HG03521 (cell line): ENCODE results near the gene ABCA8.
A peak's percentile ranks its signal among the peaks of the same experiment; 100 is the strongest.
"Not testable (repeated sequence)": the region's sequence is repeated elsewhere in the genome, so short reads cannot be mapped to it uniquely, and the experiment has no call there.

ENCODE experiments used
- ATAC-seq: cut with Tn5 transposase; IDR thresholded peaks from one replicate; pipeline ENCODE4 v1.9.1; 2021; ENCODE audit warnings: mild to moderate bottlenecking, moderate library complexity; ENCODE audit not compliant: unreplicated experiment

The ABCA8 gene, protein sequence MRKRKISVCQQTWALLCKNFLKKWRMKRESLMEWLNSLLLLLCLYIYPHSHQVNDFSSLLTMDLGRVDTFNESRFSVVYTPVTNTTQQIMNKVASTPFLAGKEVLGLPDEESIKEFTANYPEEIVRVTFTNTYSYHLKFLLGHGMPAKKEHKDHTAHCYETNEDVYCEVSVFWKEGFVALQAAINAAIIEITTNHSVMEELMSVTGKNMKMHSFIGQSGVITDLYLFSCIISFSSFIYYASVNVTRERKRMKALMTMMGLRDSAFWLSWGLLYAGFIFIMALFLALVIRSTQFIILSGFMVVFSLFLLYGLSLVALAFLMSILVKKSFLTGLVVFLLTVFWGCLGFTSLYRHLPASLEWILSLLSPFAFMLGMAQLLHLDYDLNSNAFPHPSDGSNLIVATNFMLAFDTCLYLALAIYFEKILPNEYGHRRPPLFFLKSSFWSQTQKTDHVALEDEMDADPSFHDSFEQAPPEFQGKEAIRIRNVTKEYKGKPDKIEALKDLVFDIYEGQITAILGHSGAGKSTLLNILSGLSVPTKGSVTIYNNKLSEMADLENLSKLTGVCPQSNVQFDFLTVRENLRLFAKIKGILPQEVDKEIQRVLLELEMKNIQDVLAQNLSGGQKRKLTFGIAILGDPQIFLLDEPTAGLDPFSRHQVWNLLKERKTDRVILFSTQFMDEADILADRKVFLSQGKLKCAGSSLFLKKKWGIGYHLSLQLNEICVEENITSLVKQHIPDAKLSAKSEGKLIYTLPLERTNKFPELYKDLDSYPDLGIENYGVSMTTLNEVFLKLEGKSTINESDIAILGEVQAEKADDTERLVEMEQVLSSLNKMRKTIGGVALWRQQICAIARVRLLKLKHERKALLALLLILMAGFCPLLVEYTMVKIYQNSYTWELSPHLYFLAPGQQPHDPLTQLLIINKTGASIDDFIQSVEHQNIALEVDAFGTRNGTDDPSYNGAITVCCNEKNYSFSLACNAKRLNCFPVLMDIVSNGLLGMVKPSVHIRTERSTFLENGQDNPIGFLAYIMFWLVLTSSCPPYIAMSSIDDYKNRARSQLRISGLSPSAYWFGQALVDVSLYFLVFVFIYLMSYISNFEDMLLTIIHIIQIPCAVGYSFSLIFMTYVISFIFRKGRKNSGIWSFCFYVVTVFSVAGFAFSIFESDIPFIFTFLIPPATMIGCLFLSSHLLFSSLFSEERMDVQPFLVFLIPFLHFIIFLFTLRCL (N-terminal part only)

DNA sequence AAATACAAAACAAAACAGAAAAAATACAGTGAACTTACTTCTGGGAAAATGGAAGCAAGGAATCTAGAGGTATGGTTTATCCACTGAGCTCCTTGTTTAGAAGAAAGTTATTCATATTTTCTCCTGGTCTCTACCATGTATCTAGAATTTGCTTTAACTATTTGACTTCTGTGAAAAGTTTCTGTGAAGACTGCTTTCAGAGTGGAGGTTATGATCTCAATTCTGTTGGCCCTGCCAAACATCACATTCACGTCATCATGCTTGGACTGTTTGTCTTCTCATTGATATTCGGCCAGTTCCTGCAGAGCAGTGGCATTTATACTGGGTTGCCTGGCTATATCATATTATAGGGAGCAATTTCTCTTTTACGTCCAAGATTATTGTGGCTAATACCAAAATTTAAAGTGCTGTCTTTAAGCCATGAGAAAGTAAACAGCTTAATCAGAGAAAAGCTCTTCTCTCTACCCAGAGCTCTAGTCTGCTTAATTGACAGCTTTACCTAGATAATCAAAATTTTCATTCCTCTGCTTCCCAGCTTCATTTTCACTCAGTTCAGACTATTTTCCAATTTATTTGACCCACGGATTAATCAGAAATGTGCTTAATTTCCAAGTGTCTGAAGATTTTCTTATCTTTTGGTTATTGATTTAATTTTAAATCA, at the start of gene ABCA8:
Gene ABCA8 (minus strand): TSS at position 212 of the 661 bp plus-strand sequence. CDS start 13,358 bp downstream, outside the sequence.
- ATAC-seq = no peak

DNA sequence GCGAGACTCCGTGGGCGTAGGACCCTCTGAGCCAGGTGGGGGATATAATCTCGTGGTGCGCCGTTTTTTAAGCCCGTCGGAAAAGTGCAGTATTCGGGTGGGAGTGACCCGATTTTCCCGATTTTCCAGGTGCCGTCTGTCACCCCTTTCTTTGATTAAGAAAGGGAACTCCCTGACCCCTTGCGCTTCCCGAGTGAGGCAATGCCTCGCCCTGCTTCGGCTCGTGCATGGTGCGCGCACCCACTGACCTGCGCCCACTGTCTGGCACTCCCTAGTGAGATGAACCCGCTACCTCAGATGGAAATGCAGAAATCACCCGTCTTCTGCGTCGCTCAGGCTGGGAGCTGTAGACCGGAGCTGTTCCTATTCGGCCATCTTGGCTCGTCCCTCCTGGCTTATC, 49.6 kb upstream of the ABCA8 start:
- ATAC-seq = not testable (repeated sequence)

DNA sequence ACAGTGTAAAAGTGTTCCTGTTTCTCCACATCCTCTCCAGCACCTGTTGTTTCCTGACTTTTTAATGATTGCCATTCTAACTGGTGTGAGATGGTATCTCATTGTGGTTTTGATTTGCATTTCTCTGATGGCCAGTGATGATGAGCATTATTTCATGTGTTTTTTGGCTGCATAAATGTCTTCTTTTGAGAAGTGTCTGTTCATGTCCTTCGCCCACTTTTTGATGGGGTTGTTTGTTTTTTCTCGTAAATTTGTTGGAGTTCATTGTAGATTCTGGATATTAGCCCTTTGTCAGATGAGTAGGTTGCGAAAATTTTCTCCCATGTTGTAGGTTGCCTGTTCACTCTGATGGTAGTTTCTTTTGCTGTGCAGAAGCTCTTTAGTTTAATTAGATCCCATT, 44.6 kb upstream of the ABCA8 start:
- not testable (repeated sequence) for ATAC-seq

DNA sequence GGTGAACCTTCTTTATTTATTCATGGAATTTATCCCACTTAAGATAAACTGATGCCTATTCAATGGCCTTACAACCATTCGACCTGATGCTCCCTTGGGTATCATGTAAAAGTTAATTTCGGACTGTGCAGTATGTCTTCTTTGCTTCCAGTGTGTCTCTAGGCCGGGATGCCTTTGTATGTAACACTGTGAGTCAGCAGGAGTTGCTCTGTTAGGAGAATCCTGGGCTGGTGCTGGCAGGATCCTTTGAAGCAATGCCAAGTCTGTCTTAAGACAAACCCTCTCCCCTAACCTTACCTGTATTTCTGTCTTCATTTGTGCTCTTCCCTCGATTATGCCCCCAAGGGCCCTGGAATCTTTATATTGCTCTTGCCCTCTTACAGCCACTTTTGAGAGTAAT, 37.9 kb upstream of the ABCA8 start:
- no peak for ATAC-seq

DNA sequence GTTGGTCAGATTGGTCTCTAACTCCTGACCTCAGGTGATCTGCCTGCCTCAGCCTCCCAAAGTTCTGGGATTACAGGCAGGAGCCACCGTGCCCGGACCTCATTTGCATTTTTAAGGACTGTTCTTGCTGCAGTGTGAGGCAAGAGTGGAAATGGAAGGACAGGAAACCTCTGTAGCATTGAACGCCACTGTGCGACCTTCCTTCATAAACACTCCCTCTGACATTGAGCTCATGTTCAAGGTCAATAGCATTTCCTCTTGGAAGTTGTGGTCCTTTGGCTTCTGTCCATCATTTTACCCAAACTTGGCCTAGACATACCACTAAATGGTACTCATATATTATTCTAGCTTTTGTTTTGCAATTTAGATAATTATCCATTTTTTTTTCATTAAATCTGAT, 32.8 kb upstream of the ABCA8 start:
- ATAC-seq = no peak

DNA sequence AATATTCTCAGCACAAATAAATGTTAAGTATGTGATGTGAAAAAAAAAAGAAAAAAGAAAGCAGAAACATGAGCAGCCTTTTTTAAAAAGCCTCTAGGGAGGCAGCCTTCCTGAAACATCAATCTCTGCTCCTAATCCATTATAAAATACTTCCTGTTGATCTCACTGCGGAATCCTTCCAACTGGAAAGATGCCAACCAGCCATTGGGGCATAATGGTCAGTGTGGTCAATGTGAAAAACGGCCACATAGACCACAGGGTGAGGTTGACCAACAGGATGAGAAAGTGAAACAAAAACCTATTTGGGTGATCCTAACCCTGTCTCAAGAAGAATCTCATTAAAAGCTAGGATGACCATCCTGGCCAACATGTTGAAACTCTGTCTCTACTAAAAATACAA, 26.1 kb upstream of the ABCA8 start:
- ATAC-seq = peak; percentile 58

DNA sequence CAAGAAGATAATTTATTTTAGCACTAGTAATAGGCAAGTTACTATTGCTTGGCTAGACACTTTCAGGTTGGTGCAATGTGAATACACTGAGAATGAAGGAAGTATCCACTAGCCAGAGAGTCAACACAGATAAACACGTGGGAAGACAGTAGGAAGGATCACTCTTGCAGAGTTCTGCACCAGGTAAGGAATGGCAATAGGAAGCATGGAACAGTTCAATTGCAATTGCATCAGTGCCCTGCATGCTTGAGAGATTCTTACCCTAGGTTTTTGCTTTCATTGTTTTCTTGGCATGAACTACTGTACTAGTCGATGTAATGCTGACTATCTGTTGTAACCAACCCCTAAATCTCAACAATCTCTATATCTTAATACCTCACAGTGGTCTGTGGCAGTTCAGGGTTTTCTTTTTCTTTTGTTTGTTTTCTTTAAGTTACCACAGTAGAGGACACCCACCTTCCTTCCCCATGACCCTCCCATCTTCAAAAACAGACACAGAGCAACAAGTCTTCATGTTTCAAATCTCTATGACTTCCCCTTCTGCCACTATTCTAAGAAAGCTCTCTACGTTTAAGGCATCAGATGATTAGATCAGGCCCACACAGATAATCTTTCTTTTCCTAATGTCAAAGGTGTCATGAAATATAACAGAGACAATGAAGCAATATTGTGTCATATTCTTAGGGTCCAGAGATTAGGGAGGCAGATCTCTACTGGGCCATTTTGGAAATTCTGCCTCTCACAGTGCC, 18.1 kb upstream of the ABCA8 start:
- ATAC-seq = no peak

DNA sequence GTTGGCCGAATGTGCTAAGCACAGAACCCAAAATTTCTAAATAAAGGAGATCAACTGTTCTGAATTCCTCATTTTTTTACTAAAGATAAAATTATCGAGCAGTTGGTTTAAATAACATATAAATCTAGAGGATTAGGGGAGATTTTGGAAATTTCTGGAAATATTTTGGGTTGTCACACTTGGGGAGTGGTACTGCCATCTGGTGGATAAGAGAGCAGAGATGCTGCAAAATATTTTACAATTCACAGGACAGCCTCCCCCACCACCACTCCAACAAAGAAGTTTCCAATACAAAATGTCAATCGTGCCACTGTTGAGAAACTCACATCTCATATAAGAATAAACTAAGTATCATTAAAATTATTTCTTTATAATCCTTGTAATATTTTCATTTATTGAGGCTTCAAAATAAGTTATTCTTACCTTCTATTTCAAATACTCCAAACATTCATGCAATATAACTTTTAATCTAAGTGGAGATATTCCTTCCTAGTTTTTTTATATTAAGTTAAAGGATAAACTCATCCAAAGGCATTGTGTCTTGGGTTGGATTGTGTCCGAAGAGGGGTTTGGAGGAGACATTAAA, 17.0 kb upstream of the ABCA8 start:
- no peak for ATAC-seq

DNA sequence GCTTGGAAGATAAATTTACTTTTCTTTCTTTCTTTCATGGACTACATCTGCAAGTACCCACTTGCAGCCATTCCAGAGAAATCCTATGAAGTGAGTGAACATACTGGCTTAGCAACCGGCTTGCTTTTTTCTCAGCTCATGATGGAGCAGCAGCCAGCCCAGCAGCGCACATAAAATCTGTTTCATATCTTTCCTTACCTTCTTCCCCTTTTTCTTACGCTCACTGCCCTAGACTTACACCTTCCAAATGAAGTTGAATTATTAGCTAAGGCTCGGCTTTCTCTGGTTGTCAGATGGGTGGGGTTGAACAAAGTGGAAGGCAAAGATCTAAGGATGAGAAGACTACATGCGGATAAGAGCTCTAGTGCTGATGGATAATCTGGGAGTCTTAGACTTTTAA, 13.9 kb upstream of the ABCA8 start:
- no peak for ATAC-seq

DNA sequence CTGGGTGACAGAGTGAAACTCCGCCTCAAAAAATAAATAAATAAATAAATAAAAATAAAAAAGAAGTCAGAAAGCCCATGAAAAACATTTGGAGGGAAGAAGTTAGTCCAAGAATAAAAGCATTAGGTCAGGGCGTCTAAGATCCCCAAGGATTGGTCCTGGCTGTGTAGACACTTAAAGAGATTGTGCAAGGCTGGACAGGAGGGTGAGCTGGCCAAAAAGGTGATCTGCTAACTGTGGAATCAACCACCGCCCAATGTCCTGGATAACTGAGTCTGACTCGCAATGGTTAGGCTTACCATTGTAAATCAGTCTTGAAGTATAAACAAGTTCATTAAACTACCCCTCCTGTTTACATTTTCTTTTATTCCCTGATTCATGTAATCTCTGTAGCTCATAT, 8.8 kb upstream of the ABCA8 start:
- no peak for ATAC-seq

DNA sequence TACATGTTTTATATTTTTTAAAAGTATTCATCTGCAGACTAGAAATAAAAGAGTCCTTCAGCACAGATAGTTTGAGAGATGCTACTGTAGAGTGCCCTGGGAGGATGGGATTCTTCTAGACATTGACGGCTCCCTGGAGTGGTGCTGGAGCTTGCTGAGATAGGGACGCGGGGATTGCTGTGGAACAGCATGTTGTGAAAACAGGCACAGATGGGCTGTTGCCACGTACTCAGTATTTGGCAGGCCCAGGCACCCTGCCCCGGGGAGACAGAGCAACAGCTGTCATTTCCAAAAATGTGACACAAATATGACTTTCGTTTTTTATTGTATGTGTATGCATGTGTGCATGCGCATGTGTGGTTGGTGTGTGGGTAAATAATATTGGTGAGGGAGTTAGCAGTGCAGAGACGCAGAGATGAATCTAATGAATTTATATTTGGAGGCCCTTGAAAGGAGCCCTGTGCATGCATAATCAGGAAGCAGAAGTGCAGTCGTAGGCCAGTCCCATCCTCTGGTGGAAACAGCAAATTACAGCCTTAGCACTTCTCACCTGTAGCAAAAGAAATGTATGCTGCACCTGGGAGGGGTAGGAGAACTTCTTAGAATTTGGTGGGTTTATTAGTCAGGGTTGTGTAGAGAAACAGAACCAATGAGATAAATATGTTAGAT, 6.2 kb upstream of the ABCA8 start:
- ATAC-seq = no peak

DNA sequence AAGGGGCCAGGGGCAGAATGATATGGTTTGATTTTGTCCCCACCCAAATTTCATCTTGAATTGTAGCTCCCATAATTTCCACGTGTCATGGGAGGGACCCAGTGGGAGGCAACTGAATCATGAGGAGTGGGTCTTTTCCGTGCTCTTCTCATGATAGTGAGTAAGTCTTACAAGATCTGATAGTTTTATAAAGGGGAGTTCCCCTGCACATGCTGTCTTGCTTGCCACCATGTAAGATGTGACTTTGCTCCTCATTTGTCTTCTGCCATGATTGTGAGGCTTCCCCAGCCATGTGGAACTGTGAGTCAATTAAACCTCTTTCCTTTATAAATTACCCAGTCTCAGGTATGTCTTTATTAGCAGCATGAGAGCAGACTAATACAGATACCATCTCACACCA, 3.9 kb upstream of the ABCA8 start:
- not testable (repeated sequence) for ATAC-seq

DNA sequence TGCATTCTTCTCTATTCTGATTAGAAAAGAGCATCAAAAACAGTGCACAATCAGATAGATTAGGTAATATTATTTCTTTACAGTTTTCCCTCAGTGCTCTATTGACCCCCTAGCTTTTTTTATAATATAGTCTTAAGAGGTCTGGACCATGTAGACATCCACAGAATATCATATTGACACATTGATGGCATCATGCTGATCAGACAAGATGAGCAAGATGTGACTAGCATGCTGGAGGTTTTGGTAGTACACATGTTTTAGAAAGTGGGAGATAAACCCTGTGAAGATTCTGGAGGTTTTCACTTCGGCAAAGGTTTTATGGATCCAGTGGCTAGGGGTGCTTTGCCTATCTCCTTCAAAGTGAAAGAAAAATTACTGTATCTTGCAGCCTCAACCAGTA, 2.8 kb upstream of the ABCA8 start:
- ATAC-seq = no peak

DNA sequence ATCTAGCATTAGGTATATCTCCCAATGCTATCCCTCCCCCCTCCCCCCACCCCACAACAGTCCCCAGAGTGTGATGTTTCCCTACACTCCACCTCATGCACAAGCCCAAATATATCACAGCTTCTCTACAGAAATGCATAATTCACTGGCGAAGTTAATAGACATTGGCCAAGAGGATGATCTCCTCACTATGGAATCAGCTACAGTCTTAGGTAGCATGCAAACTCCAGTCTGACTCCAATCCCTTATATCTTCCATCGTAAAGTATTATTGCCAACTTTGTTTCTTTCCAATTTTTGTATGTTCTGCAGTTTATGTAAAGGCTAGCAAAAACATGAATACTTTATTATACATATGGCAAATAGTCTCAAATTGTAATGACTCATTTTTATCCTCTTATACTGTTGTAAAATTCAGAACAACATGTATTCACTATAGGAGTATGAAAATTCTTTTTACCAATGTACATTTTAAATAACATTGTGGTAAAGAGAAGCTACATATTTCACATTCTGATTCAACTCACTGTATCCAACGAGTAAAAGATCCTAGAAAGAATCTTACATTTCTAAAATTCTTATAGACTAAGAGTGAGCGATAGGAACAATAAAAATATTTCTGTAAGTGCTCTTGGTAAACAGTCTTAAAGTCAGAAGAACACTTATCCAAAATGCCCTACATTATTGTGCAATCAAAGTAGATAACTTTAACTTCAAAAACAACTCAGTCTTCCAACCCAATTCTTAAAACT, 871 bp downstream of the ABCA8 start:
- no peak for ATAC-seq

DNA sequence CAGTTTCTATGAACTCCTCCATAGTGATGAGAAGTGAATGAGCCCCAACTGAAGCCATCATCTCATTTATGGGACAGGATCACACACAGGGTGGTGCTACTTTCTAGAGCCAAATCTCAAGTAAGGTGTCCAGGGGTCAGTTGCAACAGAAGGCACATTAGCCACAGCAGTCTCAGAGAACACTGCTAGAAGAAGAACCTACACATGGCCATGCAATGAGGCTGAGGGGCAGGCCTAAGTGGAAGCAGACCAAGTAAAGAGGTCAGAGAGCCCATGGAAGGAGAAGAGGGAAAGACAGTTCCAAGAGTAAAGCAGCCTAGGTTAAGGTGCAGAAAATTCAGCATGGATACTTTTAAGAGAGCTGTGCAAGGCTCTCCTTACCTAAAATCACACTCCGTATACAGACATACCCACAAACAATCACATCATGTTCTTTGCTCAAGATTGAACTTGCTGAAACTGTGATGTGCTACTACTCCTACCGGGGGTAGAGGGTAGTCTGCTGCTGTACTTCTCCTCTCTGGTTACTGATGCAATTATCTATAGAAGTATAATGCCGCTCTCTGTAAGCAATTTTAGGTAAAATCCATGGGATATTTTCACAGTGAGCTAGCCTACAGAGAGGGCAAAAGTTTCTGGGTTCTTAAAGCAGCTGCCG, 1.7 kb downstream of the ABCA8 start:
- ATAC-seq = no peak

DNA sequence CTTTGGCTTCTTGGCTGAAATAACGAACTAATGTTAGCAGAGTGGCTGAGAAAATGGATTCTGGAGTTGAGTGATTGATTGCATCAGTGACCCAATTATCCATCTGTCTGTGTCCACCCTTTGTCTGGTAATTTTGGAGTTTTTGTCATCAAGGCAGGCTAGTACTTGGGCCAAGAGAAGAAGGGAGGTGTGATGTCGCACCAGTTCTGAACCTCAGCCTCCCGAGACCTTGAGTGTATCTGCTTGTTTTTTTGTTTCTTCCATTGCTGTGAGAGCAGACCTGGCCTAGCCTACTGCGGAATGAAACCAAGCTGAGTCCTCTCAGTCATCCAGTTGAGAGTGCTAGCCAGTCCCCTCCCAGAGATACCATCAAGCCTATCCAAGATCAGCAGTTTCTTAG, 4.5 kb downstream of the ABCA8 start:
- ATAC-seq = no peak

DNA sequence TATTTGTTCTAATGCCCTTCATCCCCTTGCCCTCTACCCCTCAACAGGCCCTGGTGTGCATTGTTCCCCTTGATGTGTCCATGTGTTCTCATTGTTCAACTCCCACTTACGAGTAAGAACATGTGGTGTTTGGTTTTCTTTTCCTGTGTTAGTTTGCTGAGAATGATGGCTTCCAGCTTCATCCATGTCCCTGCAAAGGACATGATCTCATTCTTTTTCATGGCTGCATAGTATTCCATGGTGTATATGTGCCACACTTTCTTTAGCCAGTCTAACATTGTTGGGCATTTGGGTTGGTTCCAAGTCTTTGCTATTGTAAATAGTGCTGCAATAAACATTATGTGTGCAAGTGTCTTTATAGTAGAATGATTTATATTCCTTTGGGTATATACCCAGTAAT, 7.3 kb downstream of the ABCA8 start:
- ATAC-seq = not testable (repeated sequence)
